Heart left ventricle (tissue), 16 donors: Measurements from ENCODE around the gene PCDHGA12. TPM values are rescaled to one million over a fixed set of nuclear protein-coding genes. Genes with fewer than 3 reads are reported as not detected.

Source experiments
- ATAC-seq, 4 donors: fragments of 200-7000 bp; cut with Tn5 transposase; one replicate each; pipeline ENCODE4 v1.9.1; 2020 to 2022; ENCODE audit warnings: moderate library complexity in 4 of 4, mild to moderate bottlenecking in 3 of 4, moderate number of reproducible peaks in 1 of 4
- DNase-seq, 5 donors: peaks; one replicate each; pipeline ENCODE4 v3.0.0-alpha.2; 2020
- H3K27ac ChIP-seq, 12 donors: fragments of 200-600 bp; sonication (generic) in 4 of 12; one replicate each; pipeline versions ENCODE4 v1.5.0 to v1.8.0; 2016 to 2022; ENCODE audit warnings: mild to moderate bottlenecking in 2 of 12
- H3K27me3 ChIP-seq, 9 donors: fragments of 200-600 bp; sonication (generic) in 2 of 9; one replicate each; pipeline versions ENCODE4 v1.5.1 to v1.8.0; 2016 to 2022; ENCODE audit warnings: mild to moderate bottlenecking in 3 of 9
- H3K36me3 ChIP-seq, 9 donors: fragments of 200-600 bp; sonication (generic) in 2 of 9; one replicate each; pipeline versions ENCODE4 v1.5.0 to v1.8.0; 2018 to 2022; ENCODE audit warnings: mild to moderate bottlenecking in 2 of 9
- H3K4me1 ChIP-seq, 12 donors: fragments of 200-600 bp; sonication (generic) in 4 of 12; one replicate each; pipeline versions ENCODE4 v1.5.0 to v1.8.0; 2016 to 2022; ENCODE audit warnings: mild to moderate bottlenecking in 3 of 12
- H3K4me3 ChIP-seq, 12 donors: fragments of 200-600 bp; sonication (generic) in 4 of 12; one replicate each; pipeline versions ENCODE4 v1.5.0 to v1.8.0; 2017 to 2022; ENCODE audit warnings: mild to moderate bottlenecking in 9 of 12, moderate library complexity in 4 of 12
- H3K9me3 ChIP-seq, 12 donors: fragments of 200-600 bp; sonication (generic) in 4 of 12; one replicate each; pipeline versions ENCODE4 v1.5.0 to v1.8.0; 2016 to 2022; ENCODE audit warnings: mild to moderate bottlenecking in 1 of 12
- CTCF ChIP-seq, 12 donors: fragments of 200-600 bp; sonication (generic) in 4 of 12; IDR thresholded peaks; one replicate each; pipeline versions ENCODE4 v1.5.0 to v1.8.0; 2018 to 2022; ENCODE audit warnings: antibody characterized with exemption in 12 of 12, mild to moderate bottlenecking in 5 of 12
- POLR2A ChIP-seq, 2 donors: fragments of 450-650 bp; IDR thresholded peaks; one replicate each; pipeline ENCODE4 v1.6.1; 2017; ENCODE audit warnings: antibody characterized with exemption in 2 of 2, mild to moderate bottlenecking in 2 of 2, moderate library complexity in 2 of 2
- WGBS, 4 donors: extraction: QIAGEN DNeasy Blood & Tissue Kit in 2 of 4; methylation state at CpG; one replicate each; pipeline versions ENCODE4 v1.1.5 to v1.1.7; 2013 to 2018; 5-methylcytosine and 5-hydroxymethylcytosine counted together
- intact Hi-C, 10 donors: fragments of 100-400 bp; cut with DNase I; formaldehyde crosslinking; loops; one replicate each; pipeline versions ENCODE4 v1.11.1 to v1.14.2; 2022
- polyA plus RNA-seq, 2 donors: library from polyadenylated mRNA; stranded (reverse); fragments of 200-250 nt; gene quantifications; one replicate each; pipeline ENCODE4 v1.2.3, GENCODE V29; 2013
- total RNA-seq, 9 donors: library from RNA; depleted of rRNA in 2 of 9; stranded (reverse); fragments of >200 nt in 2 of 9; fragmentation: NEBNext Ultra II Directional in 3 of 9; extraction: Animal tissue kit (Norgen Biotek cat#: 25700) in 3 of 9; gene quantifications; one replicate each; pipeline versions ENCODE4 v1.1.0 to v1.2.4, GENCODE V29; 2016 to 2023
- donor health status: ischemic (EF 13 %, LVEDD 7.1; RV severe dilation, severe dysfunction).
- donor health status: healthy with polysubstance abuse.
- donor health status: DM: no; HTN: yes; CAD: no.
- donor health status: DM: no; HTN: no; CAD: no.
- donor health status: ischemic (EF 25% LVEDD 6.9; RV normal size, moderate dysfunction).
- donor health status: ischemic (EF 25% LVEDD 5.7; RV mildly dilated, moderate dysfunction).
- donor health status: healthy.
- donor health status: DM: yes; HTN: yes; CAD: no.
- donor health status: ischemic (EF 35%, LVEDD 5.7; RV mildly dilated, moderate dysfunction).
- donor health status: nonischemic (EF 11% LVEDD 7.7; RV severe dilation, severe dysfunction).
- donor health status: DM: yes; HTN: yes; CAD: no.
- donor health status: PGD.
- donor health status: ischemic (EF 29% LVEDD 5.4; RV normal size, mild dysfunction).
- donor health status: nonischemic (EF 23%, LVEDD 6.1; RV moderate dilation, normal function).

Gene PCDHGA12
- total and polyA plus RNA-seq, 11 donors: 3.2 to 15.5 (median 6.5) TPM

- DNase-seq (no peak), ATAC-seq (no peak)
- Histone ChIP-seq H3K4me3 (no peak overlapping the region), H3K27me3 (peaks cover 0 to 44% (median 0%) of the 10 kb centered on the region in 9 donors), H3K9me3 (peaks cover 0 to 98% (median 22%) of the 10 kb centered on the region in 12 donors), H3K36me3 (peaks cover 0 to 11% (median 0%) of the 10 kb centered on the region in 9 donors), H3K27ac (no peak overlapping the region), H3K4me1 (peaks cover 0 to 16% (median 0%) of the 10 kb centered on the region in 12 donors)
- 73 to 86% (median 82%) methylated on average over 2 of the region's 2 CpGs for WGBS, 4 donors
- intact Hi-C loops: loop anchor here in 4 of 10 donors (5.0 kb wide), 3 partner anchors 93 to 128 kb away; no protein-coding TSS in a partner anchor
- TF ChIP-seq CTCF (IDR thresholded peaks at IDR 0.05) (no peak), POLR2A (IDR thresholded peaks at IDR 0.05) (no peak)
These were observed 3.7 kb downstream of the PCDHGA12 start for GRCh38 chr5:141434006-141434405.

GRCh38 chr5:141437221-141437620 is 6.9 kb downstream of the PCDHGA12 start:
- WGBS, 4 donors: 93 to 97% (median 96%) methylated on average over 2 of the region's 2 CpGs
- Histone ChIP-seq H3K4me3 (no peak overlapping the region), H3K27me3 (peaks cover 0 to 16% (median 0%) of the 10 kb centered on the region in 9 donors), H3K4me1 (peaks cover 0 to 8% (median 0%) of the 10 kb centered on the region in 12 donors), H3K9me3 (peaks cover 0 to 98% (median 25%) of the 10 kb centered on the region in 12 donors), H3K27ac (no peak overlapping the region), H3K36me3 (peaks cover 0 to 7% (median 0%) of the 10 kb centered on the region in 9 donors)
- intact Hi-C loops: no loop called here
- DNase-seq (no peak), ATAC-seq (no peak)
- TF ChIP-seq CTCF (IDR thresholded peaks at IDR 0.05) (no peak), POLR2A (IDR thresholded peaks at IDR 0.05) (no peak)

GRCh38 chr5:141439411-141440141 is 9.3 kb downstream of the PCDHGA12 start:
- peaks cover 0 to 97% (median 19%) of the 10 kb centered on the region in 12 donors for H3K9me3 ChIP-seq
- no peaks in the 10 kb centered on the region for H3K27me3 ChIP-seq
- DNase-seq (peak in 1 of 5 donors; percentile 37), ATAC-seq (peak in 2 of 4 donors; percentile 66 to 67)
- intact Hi-C loops: no loop called here
- WGBS, 4 donors: 65 to 71% (median 66%) methylated on average over 10 of the region's 10 CpGs
- peaks cover 0 to 12% (median 0%) of the 10 kb centered on the region in 12 donors for H3K4me1 ChIP-seq
- no peak overlapping the region for H3K4me3 ChIP-seq
- no peak for TF ChIP-seq POLR2A (IDR thresholded peaks at IDR 0.05)
- no peak for TF ChIP-seq CTCF (IDR thresholded peaks at IDR 0.05)
- no peak overlapping the region for H3K27ac ChIP-seq
- no peaks in the 10 kb centered on the region for H3K36me3 ChIP-seq

- TF ChIP-seq CTCF (IDR thresholded peaks at IDR 0.05): no peak
- Histone ChIP-seq H3K4me3 (no peak overlapping the region), H3K9me3 (peaks cover 0 to 97% (median 19%) of the 10 kb centered on the region in 12 donors), H3K36me3 (peaks cover 0 to 4% (median 0%) of the 10 kb centered on the region in 9 donors), H3K4me1 (peaks cover 0 to 12% (median 0%) of the 10 kb centered on the region in 12 donors), H3K27me3 (no peaks in the 10 kb centered on the region), H3K27ac (no peak overlapping the region)
- no peak for ATAC-seq
- intact Hi-C loops: no loop called here
- WGBS, 4 donors: 95 to 98% (median 97%) methylated on average over 9 of the region's 9 CpGs
- no peak for DNase-seq
These were observed 10.0 kb downstream of the PCDHGA12 start for GRCh38 chr5:141440341-141440740.
